Measurements from ENCODE around the gene THSD7A.

- no peak for TF ChIP-seq CTCF (conservative IDR thresholded peaks at IDR 0.05)
- TF ChIP-seq EZH2 (IDR thresholded peaks at IDR 0.05; ENCODE audit: low read depth) = no peak
These were observed 293.2 kb downstream of the THSD7A start for GRCh38 chr7:11538751-11539299.
